ENCODE measurements around the gene SREK1. TPM values are rescaled to one million over a fixed set of nuclear protein-coding genes. Genes with fewer than 3 reads are reported as not detected.

Gene SREK1
- total and polyA plus RNA-seq, 9 of the 15 experiments (the other 6 are each of a cell fraction or from before 2014, with no cell fraction given): 40.8 to 128 (median 81.9) TPM

GRCh38 chr5:66144074-66144833 lies at the start of gene SREK1 (continued):
- TF ChIP-seq AFF4 (CRISPR knock-in tag; IDR thresholded peaks at IDR 0.05) (peak; percentile 96), RFX7 (CRISPR knock-in tag; IDR thresholded peaks at IDR 0.05) (no peak), TEAD1 (CRISPR knock-in tag; IDR thresholded peaks at IDR 0.05) (peak in 1 of 2 experiments; percentile 25; a peak in 2 of 4 replicates), ZNF639 (CRISPR knock-in tag; conservative IDR thresholded peaks at IDR 0.05 in 1 of 2, IDR thresholded peaks at IDR 0.05 in 1 of 2) (peak in 1 of 2 experiments; percentile 95; a peak in 2 of 4 replicates), ATF2 (CRISPR knock-in tag; IDR thresholded peaks at IDR 0.05) (no peak), CHD1 (IDR thresholded peaks at IDR 0.05; ENCODE audit: low read length) (peak; percentile 35), REST (IDR thresholded peaks at IDR 0.05; ENCODE audit: borderline replicate concordance) (peak; percentile 45), REST (CRISPR knock-in tag; IDR thresholded peaks at IDR 0.05; ENCODE audit: low read depth) (peak; percentile 19; the same call in 1 of the 2 replicates), BRF2 (IDR thresholded peaks at IDR 0.05; ENCODE audit: borderline replicate concordance, insufficient read depth, insufficient read length) (no peak)
